Measurements from ENCODE around the gene KARS1.

DNA sequence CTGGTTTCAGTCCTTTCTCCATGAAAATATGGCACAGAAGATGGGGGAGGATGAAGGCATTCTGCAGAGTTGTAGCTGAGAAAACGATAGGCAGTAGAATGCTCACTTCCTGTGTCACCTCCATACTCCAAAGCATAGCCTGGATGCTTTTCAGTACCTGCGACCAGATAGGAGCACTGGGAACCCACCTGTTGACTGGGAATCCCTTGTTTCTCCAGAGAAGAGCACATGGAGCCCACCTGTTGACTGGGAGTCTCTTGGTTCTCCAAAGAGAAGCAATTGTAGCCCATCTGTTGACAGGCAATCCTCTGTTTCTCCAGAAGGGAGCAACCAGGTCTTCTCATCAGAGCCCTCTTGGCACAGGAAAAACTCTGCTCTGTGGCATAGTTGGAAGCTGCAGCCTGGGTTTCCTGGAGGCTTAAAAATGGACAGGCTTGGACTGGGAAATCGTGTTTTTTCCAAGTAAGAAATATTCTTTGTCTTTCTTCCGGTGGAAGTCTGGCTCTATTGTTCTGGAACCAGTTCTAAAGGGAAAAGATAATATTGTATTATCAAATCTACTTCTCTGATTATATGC, 13.3 kb upstream of the KARS1 start:
- TF ChIP-seq, protein P1, sequence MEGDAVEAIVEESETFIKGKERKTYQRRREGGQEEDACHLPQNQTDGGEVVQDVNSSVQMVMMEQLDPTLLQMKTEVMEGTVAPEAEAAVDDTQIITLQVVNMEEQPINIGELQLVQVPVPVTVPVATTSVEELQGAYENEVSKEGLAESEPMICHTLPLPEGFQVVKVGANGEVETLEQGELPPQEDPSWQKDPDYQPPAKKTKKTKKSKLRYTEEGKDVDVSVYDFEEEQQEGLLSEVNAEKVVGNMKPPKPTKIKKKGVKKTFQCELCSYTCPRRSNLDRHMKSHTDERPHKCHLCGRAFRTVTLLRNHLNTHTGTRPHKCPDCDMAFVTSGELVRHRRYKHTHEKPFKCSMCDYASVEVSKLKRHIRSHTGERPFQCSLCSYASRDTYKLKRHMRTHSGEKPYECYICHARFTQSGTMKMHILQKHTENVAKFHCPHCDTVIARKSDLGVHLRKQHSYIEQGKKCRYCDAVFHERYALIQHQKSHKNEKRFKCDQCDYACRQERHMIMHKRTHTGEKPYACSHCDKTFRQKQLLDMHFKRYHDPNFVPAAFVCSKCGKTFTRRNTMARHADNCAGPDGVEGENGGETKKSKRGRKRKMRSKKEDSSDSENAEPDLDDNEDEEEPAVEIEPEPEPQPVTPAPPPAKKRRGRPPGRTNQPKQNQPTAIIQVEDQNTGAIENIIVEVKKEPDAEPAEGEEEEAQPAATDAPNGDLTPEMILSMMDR (IDR thresholded peaks at IDR 0.05), result no peak
- no peak for TF ChIP-seq POLR2A (IDR thresholded peaks at IDR 0.05)

Data from body of pancreas (tissue), 4 donors.